HG03066 (cell line): ENCODE measurements around the gene OR4K14.
"Not testable (repeated sequence)": the region's sequence is repeated elsewhere in the genome, so short reads cannot be mapped to it uniquely, and the experiment has no call there.

Experiments used
- ATAC-seq: cut with Tn5 transposase; IDR thresholded peaks from one replicate; pipeline ENCODE4 v1.9.1; 2021; ENCODE audit warnings: low read depth; ENCODE audit not compliant: unreplicated experiment

The OR4K14 gene

GRCh38 chr14:20019257-20019865, at the start of gene OR4K14:
OR4K14 (minus strand) TSS chr14:20019307; CDS start chr14:20015193, 4,114 bp downstream.
- ATAC-seq = no peak

GRCh38 chr14:20059745-20060144, 40.6 kb upstream of the OR4K14 start, which contains the start of gene OR4L1:
OR4L1 (plus strand) TSS chr14:20060045; CDS start chr14:20060045, 0 bp downstream.
- no peak for ATAC-seq

- ATAC-seq = no peak
Measured at GRCh38 chr14:20048202-20048601, 29.1 kb upstream of the OR4K14 start.

GRCh38 chr14:20044243-20044642, 25.1 kb upstream of the OR4K14 start:
- ATAC-seq = no peak

GRCh38 chr14:20035938-20036337, 16.8 kb upstream of the OR4K14 start, which contains the start of gene OR4K13:
OR4K13 (minus strand) TSS chr14:20036038; CDS start chr14:20034758, 1,280 bp downstream.
- ATAC-seq = no peak

GRCh38 chr14:20035449-20035848, 16.3 kb upstream of the OR4K14 start:
- no peak for ATAC-seq

- ATAC-seq = no peak
Measured at GRCh38 chr14:20031058-20031457, 12.0 kb upstream of the OR4K14 start.

- ATAC-seq = no peak
Measured at GRCh38 chr14:20008156-20008555, 11.0 kb downstream of the OR4K14 start.

- ATAC-seq = no peak
Measured at GRCh38 chr14:20002319-20002718, 16.8 kb downstream of the OR4K14 start.

GRCh38 chr14:20001863-20002262, 17.2 kb downstream of the OR4K14 start, which contains the start of gene OR4Q2:
OR4Q2 (plus strand) TSS chr14:20002163.
- ATAC-seq = no peak

- no peak for ATAC-seq
Measured at GRCh38 chr14:19993438-19993837, 25.7 kb downstream of the OR4K14 start.

- no peak for ATAC-seq
Measured at GRCh38 chr14:19975291-19975690, 43.8 kb downstream of the OR4K14 start, which contains the start of gene OR4K15. OR4K15 (plus strand) TSS chr14:19975591; CDS start chr14:19975591, 0 bp downstream.

GRCh38 chr14:19974844-19975243, 44.3 kb downstream of the OR4K14 start:
- no peak for ATAC-seq

GRCh38 chr14:19969735-19970134, 49.4 kb downstream of the OR4K14 start:
- ATAC-seq = not testable (repeated sequence)
